NCI-H2171 (cell line): ENCODE measurements around the gene FUOM.
"Not testable (repeated sequence)": the region's sequence is repeated elsewhere in the genome, so short reads cannot be mapped to it uniquely, and the experiment has no call there.

Experiments
- DNase-seq: peaks from one replicate; lab custom pipeline; 2025; lab: John Stamatoyannopoulos, UW

Gene FUOM

GRCh38 chr10:133388236-133388972 lies 30.6 kb upstream of the FUOM start:
- no peak for DNase-seq

GRCh38 chr10:133386951-133387350 lies 29.1 kb upstream of the FUOM start:
- not testable (repeated sequence) for DNase-seq

- no peak for DNase-seq
Measured at GRCh38 chr10:133385214-133385613, 27.4 kb upstream of the FUOM start.

GRCh38 chr10:133384071-133384470 lies 26.3 kb upstream of the FUOM start:
- no peak for DNase-seq

GRCh38 chr10:133383551-133383950 lies 25.7 kb upstream of the FUOM start:
- no peak for DNase-seq

- no peak for DNase-seq
Measured at GRCh38 chr10:133381036-133381435, 23.2 kb upstream of the FUOM start.

GRCh38 chr10:133379801-133380666 lies 22.2 kb upstream of the FUOM start:
- DNase-seq = no peak

- DNase-seq = no peak
Measured at GRCh38 chr10:133379152-133379800, 21.5 kb upstream of the FUOM start, which contains the start of gene PAOX. Gene PAOX, plus strand, starts transcription at chr10:133379262. Its CDS starts 55 bp downstream, at chr10:133379317.

- no peak for DNase-seq
Measured at GRCh38 chr10:133378251-133379096, 20.7 kb upstream of the FUOM start.

- DNase-seq = no peak
Measured at GRCh38 chr10:133377818-133378250, 20.0 kb upstream of the FUOM start.

- no peak for DNase-seq
Measured at GRCh38 chr10:133377025-133377817, 19.4 kb upstream of the FUOM start.

- DNase-seq = not testable (repeated sequence)
Measured at GRCh38 chr10:133376183-133376582, 18.4 kb upstream of the FUOM start.

GRCh38 chr10:133375357-133376115 lies 17.7 kb upstream of the FUOM start:
- DNase-seq = no peak

- peak; percentile 75 for DNase-seq
Measured at GRCh38 chr10:133373174-133374090, 15.6 kb upstream of the FUOM start, which contains the start of gene ECHS1. Gene ECHS1, minus strand, starts transcription at chr10:133373354. Its CDS starts 21 bp downstream, at chr10:133373333.

- no peak for DNase-seq
Measured at GRCh38 chr10:133372507-133372906, 14.7 kb upstream of the FUOM start.

GRCh38 chr10:133370030-133370786 lies 12.4 kb upstream of the FUOM start:
- DNase-seq = no peak

GRCh38 chr10:133368153-133368552 lies 10.3 kb upstream of the FUOM start:
- no peak for DNase-seq

GRCh38 chr10:133367461-133367860 lies 9.6 kb upstream of the FUOM start:
- DNase-seq = not testable (repeated sequence)
